GM18907 (cell line): ENCODE data around the gene TRAM2.

Source experiments
- ATAC-seq: cut with Tn5 transposase; IDR thresholded peaks from one replicate; pipeline ENCODE4 v1.9.1; 2021; ENCODE audit warnings: mild to moderate bottlenecking, moderate library complexity; ENCODE audit not compliant: unreplicated experiment

Gene TRAM2

GRCh38 chr6:52577022-52577777, at the start of gene TRAM2:
Gene TRAM2, minus strand, starts transcription at chr6:52577060. Its CDS starts 145 bp downstream, at chr6:52576915.
- peak; percentile 62 for ATAC-seq

GRCh38 chr6:52622810-52623209, 46.0 kb upstream of the TRAM2 start:
- ATAC-seq: no peak

- ATAC-seq: no peak
Observed at GRCh38 chr6:52621631-52622030, 44.8 kb upstream of the TRAM2 start.

GRCh38 chr6:52620906-52621190, 44.0 kb upstream of the TRAM2 start:
- no peak for ATAC-seq

- no peak for ATAC-seq
Observed at GRCh38 chr6:52620055-52620905, 43.4 kb upstream of the TRAM2 start.

- no peak for ATAC-seq
Observed at GRCh38 chr6:52617087-52617486, 40.2 kb upstream of the TRAM2 start.

GRCh38 chr6:52616059-52616690, 39.3 kb upstream of the TRAM2 start:
- ATAC-seq: no peak

- no peak for ATAC-seq
Observed at GRCh38 chr6:52612336-52613054, 35.6 kb upstream of the TRAM2 start.

- ATAC-seq: no peak
Observed at GRCh38 chr6:52611833-52612232, 35.0 kb upstream of the TRAM2 start.

GRCh38 chr6:52610745-52611355, 34.0 kb upstream of the TRAM2 start:
- no peak for ATAC-seq

GRCh38 chr6:52610011-52610410, 33.2 kb upstream of the TRAM2 start:
- ATAC-seq: no peak

GRCh38 chr6:52605610-52606185, 28.8 kb upstream of the TRAM2 start:
- ATAC-seq: no peak

- ATAC-seq: no peak
Observed at GRCh38 chr6:52603000-52603795, 26.3 kb upstream of the TRAM2 start.

GRCh38 chr6:52598824-52599190, 21.9 kb upstream of the TRAM2 start:
- no peak for ATAC-seq

GRCh38 chr6:52598123-52598823, 21.4 kb upstream of the TRAM2 start:
- ATAC-seq: no peak

GRCh38 chr6:52597738-52598122, 20.9 kb upstream of the TRAM2 start:
- no peak for ATAC-seq

- ATAC-seq: no peak
Observed at GRCh38 chr6:52596371-52597028, 19.6 kb upstream of the TRAM2 start.

- ATAC-seq: peak; percentile 76
Observed at GRCh38 chr6:52595796-52596130, 18.9 kb upstream of the TRAM2 start.
